Trophoblast cell (in vitro differentiated cells and primary cell): ENCODE results near the gene POLN.

Experiments used
- DNase-seq, 2 donors: peaks; one replicate each; pipeline ENCODE4 v3.0.0-alpha.2; 2016
- H2AFZ ChIP-seq: 2 replicates; pipeline ENCODE4 v1.6.1; 2013; ENCODE audit warnings: low read length, moderate library complexity, mild to moderate bottlenecking; ENCODE audit not compliant: insufficient read depth, poor library complexity
- H2AK5ac ChIP-seq: 2 replicates; pipeline ENCODE4 v1.6.1; 2013; ENCODE audit warnings: mild to moderate bottlenecking, low read length
- H2BK120ac ChIP-seq: 2 replicates; pipeline ENCODE4 v1.6.1; 2013; ENCODE audit warnings: low read length, mild to moderate bottlenecking, moderate library complexity; ENCODE audit not compliant: insufficient read depth, poor library complexity
- H2BK12ac ChIP-seq: 2 replicates; pipeline ENCODE4 v1.6.1; 2013; ENCODE audit warnings: mild to moderate bottlenecking, low read length, moderate library complexity
- H2BK5ac ChIP-seq: 2 replicates; pipeline ENCODE4 v1.6.1; 2013; ENCODE audit warnings: low read length, low read depth, moderate library complexity, mild to moderate bottlenecking; ENCODE audit not compliant: poor library complexity
- H3K14ac ChIP-seq: 2 replicates; pipeline ENCODE4 v1.6.1; 2013; ENCODE audit warnings: mild to moderate bottlenecking, low read length
- H3K18ac ChIP-seq: 2 replicates; pipeline ENCODE4 v1.6.1; 2013; ENCODE audit warnings: mild to moderate bottlenecking, low read length
- H3K23ac ChIP-seq: 2 replicates; pipeline ENCODE4 v1.6.1; 2013; ENCODE audit warnings: low read length
- H3K27ac ChIP-seq: 2 replicates; pipeline ENCODE4 v1.5.1; 2013; ENCODE audit warnings: low read depth, mild to moderate bottlenecking, inconsistent platforms, low read length, moderate library complexity
- H3K27me3 ChIP-seq: 2 replicates; pipeline ENCODE4 v1.6.1; 2013; ENCODE audit warnings: inconsistent platforms, mild to moderate bottlenecking, low read length, moderate library complexity; ENCODE audit not compliant: insufficient read depth
- H3K36me3 ChIP-seq, 2 experiments: 1 replicate in 1 of 2; 2 replicates in 1 of 2; pipeline ENCODE4 v1.6.1; 2013; ENCODE audit warnings: low read length in 2 of 2, mild to moderate bottlenecking in 2 of 2, moderate library complexity in 1 of 2; ENCODE audit not compliant: insufficient read depth in 2 of 2, control insufficient read depth in 1 of 2
- H3K4ac ChIP-seq: 2 replicates; pipeline ENCODE4 v1.6.1; 2013; ENCODE audit warnings: low read depth, mild to moderate bottlenecking, low read length, moderate library complexity
- H3K4me1 ChIP-seq, 2 experiments: 1 replicate in 1 of 2; 2 replicates in 1 of 2; pipeline ENCODE4 v1.6.1; 2013; ENCODE audit warnings: low read length in 2 of 2, mild to moderate bottlenecking in 2 of 2, moderate library complexity in 1 of 2; ENCODE audit not compliant: insufficient read depth in 2 of 2, control insufficient read depth in 1 of 2
- H3K4me2 ChIP-seq: 2 replicates; pipeline ENCODE4 v1.6.1; 2013; ENCODE audit warnings: inconsistent platforms, mild to moderate bottlenecking, low read length, moderate library complexity
- H3K4me3 ChIP-seq: 2 replicates; pipeline ENCODE4 v1.5.1; 2013; ENCODE audit warnings: mild to moderate bottlenecking, low read depth, low read length, inconsistent platforms
- H3K79me1 ChIP-seq: one replicate; pipeline ENCODE4 v1.6.1; 2013; ENCODE audit warnings: low read length
- H3K79me2 ChIP-seq: 2 replicates; pipeline ENCODE4 v1.6.1; 2013; ENCODE audit warnings: low read length, mild to moderate bottlenecking; ENCODE audit not compliant: control insufficient read depth, insufficient read depth, poor library complexity
- H3K9ac ChIP-seq: 2 replicates; pipeline ENCODE4 v1.6.1; 2013; ENCODE audit warnings: mild to moderate bottlenecking, low read length
- H3K9me3 ChIP-seq: 2 replicates; pipeline ENCODE4 v1.6.1; 2013; ENCODE audit warnings: low read depth, mild to moderate bottlenecking, control low read depth, inconsistent platforms, low read length; ENCODE audit not compliant: insufficient read depth
- H4K12ac ChIP-seq: 2 replicates; pipeline ENCODE4 v1.6.1; 2013; ENCODE audit warnings: low read depth, mild to moderate bottlenecking, low read length, moderate library complexity
- H4K8ac ChIP-seq: 2 replicates; pipeline ENCODE4 v1.6.1; 2013; ENCODE audit warnings: low read depth, mild to moderate bottlenecking, low read length, moderate library complexity
- H4K91ac ChIP-seq: one replicate; pipeline ENCODE4 v1.6.1; 2013; ENCODE audit warnings: low read depth, mild to moderate bottlenecking, low read length, moderate library complexity
- WGBS: extraction: QIAGEN DNeasy Blood & Tissue Kit; methylation state at CpG from one replicate; pipeline ENCODE4 v1.1.7; 2013; ENCODE audit warnings: missing lambda C conversion rate; ENCODE audit not compliant: insufficient read length, insufficient coverage; ENCODE audit errors: extremely low coverage; 5-methylcytosine and 5-hydroxymethylcytosine counted together

Gene POLN

GRCh38 chr4:2082627-2083026 lies 159.3 kb downstream of the POLN start:
- Histone ChIP-seq H3K4me1 (no peaks in the 10 kb centered on the region), H2BK5ac (no peak overlapping the region), H4K8ac (no peak overlapping the region), H2BK120ac (no peak overlapping the region), H3K4me3 (no peak overlapping the region), H3K79me2 (no peaks in the 10 kb centered on the region), H3K36me3 (no peaks in the 10 kb centered on the region), H3K14ac (no peak overlapping the region), H3K79me1 (no peaks in the 10 kb centered on the region), H3K27me3 (no peaks in the 10 kb centered on the region), H4K91ac (no peak overlapping the region), H3K23ac (no peak overlapping the region), H3K18ac (no peak overlapping the region), H3K9me3 (no peaks in the 10 kb centered on the region), H3K27ac (no peak overlapping the region), H2AK5ac (no peak overlapping the region), H3K4ac (no peak overlapping the region), H2AFZ (no peak overlapping the region), H2BK12ac (no peak overlapping the region), H3K9ac (no peak overlapping the region), H3K4me2 (no peak overlapping the region), H4K12ac (no peak overlapping the region)
- no CpG with 5 or more reads among the region's 4 CpGs for WGBS
- no peak for DNase-seq

GRCh38 chr4:2082118-2082517 lies 159.8 kb downstream of the POLN start:
- H3K79me2 ChIP-seq: no peaks in the 10 kb centered on the region
- H3K23ac ChIP-seq: no peak overlapping the region
- no peak overlapping the region for H3K27ac ChIP-seq
- no peak overlapping the region for H3K18ac ChIP-seq
- H4K91ac ChIP-seq: no peak overlapping the region
- H4K12ac ChIP-seq: no peak overlapping the region
- H3K4me2 ChIP-seq: no peak overlapping the region
- no peak overlapping the region for H2AK5ac ChIP-seq
- no peak for DNase-seq
- no CpG with 5 or more reads among the region's 3 CpGs for WGBS
- H4K8ac ChIP-seq: no peak overlapping the region
- H3K9ac ChIP-seq: no peak overlapping the region
- no peaks in the 10 kb centered on the region for H3K4me1 ChIP-seq
- H2BK5ac ChIP-seq: no peak overlapping the region
- peaks cover 1% of the 10 kb centered on the region for H3K9me3 ChIP-seq
- no peak overlapping the region for H3K4me3 ChIP-seq
- no peak overlapping the region for H3K14ac ChIP-seq
- H2BK120ac ChIP-seq: no peak overlapping the region
- no peak overlapping the region for H2BK12ac ChIP-seq
- no peak overlapping the region for H3K4ac ChIP-seq
- H2AFZ ChIP-seq: no peak overlapping the region
- H3K79me1 ChIP-seq: no peaks in the 10 kb centered on the region
- H3K27me3 ChIP-seq: no peaks in the 10 kb centered on the region
- H3K36me3 ChIP-seq: no peaks in the 10 kb centered on the region

GRCh38 chr4:2081540-2081939 lies 160.4 kb downstream of the POLN start:
- Histone ChIP-seq H2AK5ac (no peak overlapping the region), H3K79me1 (no peaks in the 10 kb centered on the region), H3K23ac (no peak overlapping the region), H2BK5ac (no peak overlapping the region), H3K4ac (no peak overlapping the region), H3K4me2 (no peak overlapping the region), H3K4me3 (no peak overlapping the region), H2AFZ (no peak overlapping the region), H2BK12ac (no peak overlapping the region), H3K14ac (no peak overlapping the region), H3K4me1 (no peaks in the 10 kb centered on the region), H3K79me2 (no peaks in the 10 kb centered on the region), H2BK120ac (no peak overlapping the region), H3K27ac (no peak overlapping the region), H3K27me3 (no peaks in the 10 kb centered on the region), H3K36me3 (no peaks in the 10 kb centered on the region), H4K91ac (no peak overlapping the region), H3K9ac (no peak overlapping the region), H3K18ac (no peak overlapping the region), H4K8ac (no peak overlapping the region), H4K12ac (no peak overlapping the region), H3K9me3 (peaks cover 2% of the 10 kb centered on the region)
- DNase-seq: no peak
- WGBS: no CpG with 5 or more reads among the region's 10 CpGs

DNA sequence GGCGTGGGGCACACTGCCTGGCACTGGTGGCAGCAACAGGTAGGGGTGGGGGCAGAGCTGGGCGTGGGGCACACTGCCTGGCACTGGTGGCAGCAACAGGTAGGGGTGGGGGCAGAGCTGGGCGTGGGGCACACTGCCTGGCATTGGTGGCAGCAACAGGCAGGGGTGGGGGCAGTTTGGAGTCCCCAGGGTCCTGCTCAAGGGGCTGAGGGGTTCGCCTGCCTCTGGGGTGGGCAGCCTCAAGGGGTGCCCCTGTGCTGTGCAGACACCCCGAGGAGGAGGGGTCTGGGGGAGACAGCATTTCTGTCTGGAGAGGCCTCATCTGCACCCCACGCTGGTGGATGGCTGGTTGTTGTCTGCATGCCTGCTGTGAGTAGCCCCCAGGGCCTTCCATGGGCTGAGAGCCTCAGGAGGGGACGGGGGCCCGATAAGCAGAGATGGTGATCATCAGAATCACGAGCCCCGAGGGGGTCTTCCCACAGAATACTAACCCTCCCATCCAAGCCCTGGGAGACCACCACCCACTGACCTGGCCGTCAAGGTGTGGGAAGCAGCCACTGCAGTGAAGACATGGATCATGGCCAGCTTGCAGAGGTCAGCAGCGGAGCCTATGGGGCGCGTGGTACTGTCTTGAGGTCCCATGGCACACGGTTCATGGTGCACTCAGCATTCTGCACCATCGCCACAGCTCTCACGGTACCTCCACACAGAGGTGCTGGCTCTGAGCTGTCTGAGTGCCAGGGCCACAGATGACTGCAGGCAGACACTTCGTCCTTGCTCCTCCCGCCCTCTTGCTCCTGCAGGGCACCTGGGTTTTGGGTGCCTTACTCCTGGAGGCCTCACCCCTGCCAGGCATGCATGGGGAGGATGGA lies 161.3 kb downstream of the POLN start:
- DNase-seq: no peak
- no peak overlapping the region for H2AK5ac ChIP-seq
- no peak overlapping the region for H4K12ac ChIP-seq
- no peak overlapping the region for H4K8ac ChIP-seq
- no peak overlapping the region for H3K27ac ChIP-seq
- H2BK120ac ChIP-seq: no peak overlapping the region
- no peak overlapping the region for H3K9ac ChIP-seq
- H4K91ac ChIP-seq: no peak overlapping the region
- no peaks in the 10 kb centered on the region for H3K27me3 ChIP-seq
- H3K14ac ChIP-seq: no peak overlapping the region
- peaks cover 2% of the 10 kb centered on the region for H3K9me3 ChIP-seq
- no peak overlapping the region for H3K23ac ChIP-seq
- no peak overlapping the region for H3K4me2 ChIP-seq
- H3K79me2 ChIP-seq: no peaks in the 10 kb centered on the region
- H2AFZ ChIP-seq: no peak overlapping the region
- no peaks in the 10 kb centered on the region for H3K4me1 ChIP-seq
- H3K4me3 ChIP-seq: no peak overlapping the region
- no peaks in the 10 kb centered on the region for H3K36me3 ChIP-seq
- no peak overlapping the region for H3K18ac ChIP-seq
- WGBS: no CpG with 5 or more reads among the region's 19 CpGs
- no peak overlapping the region for H2BK12ac ChIP-seq
- H3K79me1 ChIP-seq: no peaks in the 10 kb centered on the region
- no peak overlapping the region for H3K4ac ChIP-seq
- no peak overlapping the region for H2BK5ac ChIP-seq
